Esophagus muscularis mucosa (tissue), 4 donors: ENCODE results near the gene MYCN. TPM values are rescaled to one million over a fixed set of nuclear protein-coding genes. Genes with fewer than 3 reads are reported as not detected.

Source experiments
- DNase-seq: peaks from one replicate; pipeline ENCODE4 v3.0.0-alpha.2; 2017; ENCODE audit errors: extremely low spot score
- H3K27ac ChIP-seq, 4 donors: fragments of 200-600 bp; sonication (generic); replicated peaks in 1 of 4; 1 replicate in 3 of 4; 2 replicates in 1 of 4; pipeline ENCODE4 v1.5.1; 2016 to 2019; ENCODE audit warnings: mild to moderate bottlenecking in 1 of 4
- H3K27me3 ChIP-seq, 4 donors: fragments of 200-600 bp; sonication (generic); one replicate each; pipeline versions ENCODE4 v1.5.1 to v1.6.0; 2016 to 2019
- H3K36me3 ChIP-seq, 4 donors: fragments of 200-600 bp; sonication (generic); one replicate each; pipeline ENCODE4 v1.5.1; 2016 to 2019
- H3K4me1 ChIP-seq, 4 donors: fragments of 200-600 bp; sonication (generic); one replicate each; pipeline ENCODE4 v1.5.1; 2016 to 2019
- H3K4me3 ChIP-seq, 4 donors: fragments of 200-600 bp; sonication (generic); 1 replicate in 2 of 4; 2 replicates in 2 of 4; pipeline ENCODE4 v1.5.1; 2016 to 2019; ENCODE audit warnings: mild to moderate bottlenecking in 4 of 4, moderate library complexity in 1 of 4
- H3K9me3 ChIP-seq, 4 donors: fragments of 200-600 bp; sonication (generic); 1 replicate in 3 of 4; 2 replicates in 1 of 4; pipeline ENCODE4 v1.5.1; 2016 to 2019
- CTCF ChIP-seq, 3 experiments: fragments of 200-600 bp in 2 of 3; fragments of 450-650 bp in 1 of 3; sonication (generic) in 2 of 3; IDR thresholded peaks; one replicate each; pipeline ENCODE4 v1.5.1; 2017 to 2019; ENCODE audit warnings: antibody characterized with exemption in 3 of 3, mild to moderate bottlenecking in 2 of 3, moderate library complexity in 1 of 3
- EP300 ChIP-seq: sonication (generic); formaldehyde crosslinking; IDR thresholded peaks from one replicate; pipeline ENCODE4 v1.6.1; 2017; ENCODE audit warnings: antibody characterized with exemption
- POLR2A ChIP-seq: fragments of 450-650 bp; IDR thresholded peaks from one replicate; pipeline ENCODE4 v1.6.1; 2017; ENCODE audit warnings: antibody characterized with exemption, moderate library complexity, mild to moderate bottlenecking, low read depth
- POLR2AphosphoS5 ChIP-seq, 2 donors: sonication (generic); formaldehyde crosslinking; IDR thresholded peaks; one replicate each; pipeline ENCODE4 v1.6.1; 2017; ENCODE audit warnings: antibody characterized with exemption in 2 of 2
- WGBS: methylation state at CpG from one replicate; pipeline ENCODE4 v1.1.5; 2018; 5-methylcytosine and 5-hydroxymethylcytosine counted together
- intact Hi-C: fragments of 100-400 bp; cut with DNase I; formaldehyde crosslinking; loops from one replicate; pipeline ENCODE4 v1.15.1; 2023
- total RNA-seq, 4 donors: library from RNA; depleted of rRNA; stranded (reverse); fragments of >200 nt; gene quantifications; one replicate each; pipeline versions ENCODE4 v1.1.0 to v1.2.1, GENCODE V29; 2016

Gene MYCN
- total RNA-seq, 4 donors from 2014 or later: 0.83 to 1.2 (median 1.1) TPM

GRCh38 chr2:15933184-15933845 lies 7.0 kb upstream of the MYCN start:
- no peaks in the 10 kb centered on the region for H3K36me3 ChIP-seq
- WGBS: 92% methylated on average over 11 of the region's 11 CpGs
- H3K9me3 ChIP-seq: no peaks in the 10 kb centered on the region
- peaks cover 0 to 1% (median 0%) of the 10 kb centered on the region in 4 donors for H3K27me3 ChIP-seq
- TF ChIP-seq CTCF (IDR thresholded peaks at IDR 0.05) (no peak), EP300 (no peak), POLR2A (no peak), POLR2AphosphoS5 (IDR thresholded peaks at IDR 0.05) (no peak)
- intact Hi-C loops: loop anchor here (10.0 kb wide), 2 partner anchors 551 to 671 kb away; no protein-coding TSS in a partner anchor
- no peak overlapping the region for H3K4me3 ChIP-seq
- DNase-seq: no peak
- H3K4me1 ChIP-seq: no peaks in the 10 kb centered on the region
- no peak overlapping the region for H3K27ac ChIP-seq

- H3K4me1 ChIP-seq: peaks cover 2 to 4% (median 3%) of the 10 kb centered on the region in 4 donors
- intact Hi-C loops: loop anchor here (10.0 kb wide), 2 partner anchors 550 to 670 kb away; no protein-coding TSS in a partner anchor
- no peaks in the 10 kb centered on the region for H3K9me3 ChIP-seq
- DNase-seq: no peak
- WGBS: 83% methylated on average over 4 of the region's 4 CpGs
- H3K4me3 ChIP-seq: no peak overlapping the region
- TF ChIP-seq CTCF (IDR thresholded peaks at IDR 0.05) (no peak), EP300 (no peak), POLR2A (no peak), POLR2AphosphoS5 (IDR thresholded peaks at IDR 0.05) (no peak)
- no peaks in the 10 kb centered on the region for H3K36me3 ChIP-seq
- no peak overlapping the region for H3K27ac ChIP-seq
- H3K27me3 ChIP-seq: peaks cover 0 to 12% (median 0%) of the 10 kb centered on the region in 4 donors
Measured at GRCh38 chr2:15934291-15934945, 5.9 kb upstream of the MYCN start.

GRCh38 chr2:15935189-15935588 lies 5.2 kb upstream of the MYCN start:
- Histone ChIP-seq H3K27ac (no peak overlapping the region), H3K4me3 (no peak overlapping the region), H3K27me3 (peaks cover 0 to 19% (median 2%) of the 10 kb centered on the region in 4 donors), H3K9me3 (no peaks in the 10 kb centered on the region), H3K4me1 (peaks cover 9 to 12% (median 10%) of the 10 kb centered on the region in 4 donors), H3K36me3 (no peaks in the 10 kb centered on the region)
- 88% methylated on average over 6 of the region's 6 CpGs for WGBS
- intact Hi-C loops: loop anchor here (5.0 to 10.0 kb wide), 3 partner anchors 298 to 670 kb away; no protein-coding TSS in a partner anchor
- no peak for DNase-seq
- TF ChIP-seq POLR2AphosphoS5 (IDR thresholded peaks at IDR 0.05) (no peak), EP300 (no peak), CTCF (IDR thresholded peaks at IDR 0.05) (no peak), POLR2A (no peak)

GRCh38 chr2:15935675-15936074 lies 4.7 kb upstream of the MYCN start:
- DNase-seq: no peak
- Histone ChIP-seq H3K9me3 (no peaks in the 10 kb centered on the region), H3K27ac (no peak overlapping the region), H3K27me3 (peaks cover 0 to 24% (median 4%) of the 10 kb centered on the region in 4 donors), H3K36me3 (no peaks in the 10 kb centered on the region), H3K4me3 (no peak overlapping the region), H3K4me1 (peaks cover 14 to 16% (median 15%) of the 10 kb centered on the region in 4 donors)
- 82% methylated on average over 4 of the region's 4 CpGs for WGBS
- TF ChIP-seq EP300: no peak
- no peak for TF ChIP-seq POLR2AphosphoS5 (IDR thresholded peaks at IDR 0.05)
- TF ChIP-seq POLR2A: no peak
- intact Hi-C loops: loop anchor here (5.0 to 10.0 kb wide), 3 partner anchors 298 to 669 kb away; no protein-coding TSS in a partner anchor
